ENCODE data around the gene OR10A4.
"Not testable (repeated sequence)": the region's sequence is repeated elsewhere in the genome, so short reads cannot be mapped to it uniquely, and the experiment has no call there.

Gene OR10A4

GRCh38 chr11:6862961-6863360 lies 13.5 kb upstream of the OR10A4 start, which contains the start of gene OR10A2:
Gene OR10A2, plus strand, starts transcription at chr11:6863057. Its CDS starts 6,698 bp downstream, at chr11:6869755.
- no peaks in the 10 kb centered on the region for H3K9me3 ChIP-seq (replicated peaks; ENCODE audit: low read length)
- H3K27me3 ChIP-seq (ENCODE audit: control insufficient read depth, insufficient read depth, low read length), result no peaks in the 10 kb centered on the region
- no peak within 1 kb of the TSS for H3K4me3 ChIP-seq (ENCODE audit: low read length)
- no peaks in the 10 kb centered on the region for H3K36me3 ChIP-seq (ENCODE audit: insufficient read depth, low read length)
- no peak within 1 kb of the TSS for H3K9ac ChIP-seq (ENCODE audit: low read depth, low read length)
- H3K4me1 ChIP-seq (ENCODE audit: control insufficient read depth, insufficient read depth, low read length), result no peaks in the 10 kb centered on the region
- H3K4me2 ChIP-seq (ENCODE audit: low read length), result no peak within 1 kb of the TSS

- no peaks in the 10 kb centered on the region for H3K27me3 ChIP-seq (ENCODE audit: control insufficient read depth, insufficient read depth, low read length)
- no peaks in the 10 kb centered on the region for H3K4me1 ChIP-seq (ENCODE audit: control insufficient read depth, insufficient read depth, low read length)
- no peak overlapping the region for H3K4me3 ChIP-seq (ENCODE audit: low read length)
- H3K36me3 ChIP-seq (ENCODE audit: insufficient read depth, low read length), result no peaks in the 10 kb centered on the region
- H3K4me2 ChIP-seq (ENCODE audit: low read length), result no peak overlapping the region
- no peak overlapping the region for H3K9ac ChIP-seq (ENCODE audit: low read depth, low read length)
- H3K9me3 ChIP-seq (replicated peaks; ENCODE audit: low read length), result no peaks in the 10 kb centered on the region
These were observed 12.0 kb upstream of the OR10A4 start for GRCh38 chr11:6864438-6864837.

DNA sequence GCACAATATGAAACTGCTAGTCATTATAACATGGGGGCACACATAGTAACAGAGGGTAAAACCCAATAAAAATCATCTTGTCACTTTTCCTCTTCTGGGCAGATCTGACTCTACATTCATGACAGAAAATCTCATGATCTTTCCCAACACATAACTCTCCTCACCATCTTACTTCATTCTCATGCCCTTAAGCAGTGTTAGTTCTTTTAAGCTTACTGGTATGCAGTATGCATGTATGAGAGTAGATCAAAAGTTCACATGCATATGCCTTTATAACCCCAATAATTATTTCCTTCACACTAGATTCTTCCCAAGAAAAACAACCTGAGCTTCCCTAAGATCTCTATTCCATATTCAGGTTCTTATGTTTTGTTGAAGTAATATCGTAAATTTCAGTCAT lies 5.1 kb upstream of the OR10A4 start:
- Histone ChIP-seq H3K27me3 (ENCODE audit: control insufficient read depth, insufficient read depth, low read length) (no peaks in the 10 kb centered on the region), H3K36me3 (ENCODE audit: insufficient read depth, low read length) (no peaks in the 10 kb centered on the region), H3K4me2 (ENCODE audit: low read length) (no peak overlapping the region), H3K9ac (ENCODE audit: low read depth, low read length) (no peak overlapping the region), H3K9me3 (replicated peaks; ENCODE audit: low read length) (no peaks in the 10 kb centered on the region), H3K4me3 (ENCODE audit: low read length) (no peak overlapping the region), H3K4me1 (ENCODE audit: control insufficient read depth, insufficient read depth, low read length) (no peaks in the 10 kb centered on the region)

DNA sequence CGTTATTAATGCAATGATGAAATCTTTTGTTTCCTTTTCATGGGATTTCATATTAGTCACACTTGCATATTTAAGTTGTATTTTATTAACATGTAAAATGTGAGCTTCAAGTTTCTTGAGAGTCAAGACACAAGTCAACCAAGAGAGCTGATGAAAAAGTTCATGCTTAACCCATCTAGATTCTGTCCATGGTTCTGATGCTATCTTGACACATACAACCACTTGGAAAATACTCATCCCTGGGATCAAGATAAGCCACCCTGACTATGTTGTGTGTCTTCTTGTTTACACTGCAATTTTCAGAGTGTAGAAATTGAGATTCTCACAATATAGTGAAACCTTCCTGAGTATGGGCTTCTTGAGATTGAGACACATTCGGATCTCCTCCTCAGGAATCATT lies 664 bp upstream of the OR10A4 start:
- H3K4me3 ChIP-seq (ENCODE audit: low read length), result no peak overlapping the region
- peaks cover 4% of the 10 kb centered on the region for H3K27me3 ChIP-seq (ENCODE audit: control insufficient read depth, insufficient read depth, low read length)
- H3K36me3 ChIP-seq (ENCODE audit: insufficient read depth, low read length), result no peaks in the 10 kb centered on the region
- H3K4me1 ChIP-seq (ENCODE audit: control insufficient read depth, insufficient read depth, low read length), result no peaks in the 10 kb centered on the region
- H3K9me3 ChIP-seq (replicated peaks; ENCODE audit: low read length), result no peaks in the 10 kb centered on the region
- no peak overlapping the region for H3K9ac ChIP-seq (ENCODE audit: low read depth, low read length)
- H3K4me2 ChIP-seq (ENCODE audit: low read length), result no peak overlapping the region

DNA sequence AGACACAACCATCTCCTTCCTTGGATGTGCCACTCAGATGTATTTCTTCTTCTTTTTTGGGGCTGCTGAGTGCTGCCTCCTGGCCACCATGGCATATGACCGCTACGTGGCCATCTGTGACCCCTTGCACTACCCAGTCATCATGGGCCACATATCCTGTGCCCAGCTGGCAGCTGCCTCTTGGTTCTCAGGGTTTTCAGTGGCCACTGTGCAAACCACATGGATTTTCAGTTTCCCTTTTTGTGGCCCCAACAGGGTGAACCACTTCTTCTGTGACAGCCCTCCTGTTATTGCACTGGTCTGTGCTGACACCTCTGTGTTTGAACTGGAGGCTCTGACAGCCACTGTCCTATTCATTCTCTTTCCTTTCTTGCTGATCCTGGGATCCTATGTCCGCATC lies 489 bp downstream of the OR10A4 start:
- H3K4me1 ChIP-seq (ENCODE audit: control insufficient read depth, insufficient read depth, low read length), result no peaks in the 10 kb centered on the region
- no peak overlapping the region for H3K9ac ChIP-seq (ENCODE audit: low read depth, low read length)
- H3K4me2 ChIP-seq (ENCODE audit: low read length), result no peak overlapping the region
- H3K36me3 ChIP-seq (ENCODE audit: insufficient read depth, low read length), result no peaks in the 10 kb centered on the region
- peaks cover 4% of the 10 kb centered on the region for H3K27me3 ChIP-seq (ENCODE audit: control insufficient read depth, insufficient read depth, low read length)
- H3K9me3 ChIP-seq (replicated peaks; ENCODE audit: low read length), result no peaks in the 10 kb centered on the region
- H3K4me3 ChIP-seq (ENCODE audit: low read length), result no peak overlapping the region

- Histone ChIP-seq H3K4me3 (ENCODE audit: low read length) (no peak overlapping the region), H3K36me3 (ENCODE audit: insufficient read depth, low read length) (no peaks in the 10 kb centered on the region), H3K27me3 (ENCODE audit: control insufficient read depth, insufficient read depth, low read length) (peaks cover 11% of the 10 kb centered on the region), H3K4me2 (ENCODE audit: low read length) (no peak overlapping the region), H3K9ac (ENCODE audit: low read depth, low read length) (no peak overlapping the region), H3K4me1 (ENCODE audit: control insufficient read depth, insufficient read depth, low read length) (no peaks in the 10 kb centered on the region), H3K9me3 (replicated peaks; ENCODE audit: low read length) (no peaks in the 10 kb centered on the region)
These were observed 6.3 kb downstream of the OR10A4 start for GRCh38 chr11:6882751-6883150.

DNA sequence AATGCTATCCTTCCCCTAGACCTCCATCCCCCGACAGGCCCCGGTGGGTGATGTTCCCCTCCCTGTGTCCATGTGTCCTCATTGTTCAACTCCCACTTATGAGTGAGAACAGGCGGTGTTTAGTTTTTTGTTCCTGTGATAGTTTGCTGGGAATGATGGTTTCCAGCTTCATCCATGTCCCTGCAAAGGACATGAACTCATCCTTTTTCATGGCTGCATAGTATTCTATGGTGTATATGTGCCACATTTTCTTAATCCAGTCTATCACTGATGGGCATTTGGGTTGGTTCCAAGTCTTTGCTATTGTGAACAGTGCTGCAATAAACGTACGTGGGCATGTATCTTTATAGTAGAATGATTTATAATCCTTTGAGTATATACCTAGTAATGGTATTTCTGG lies 11.3 kb downstream of the OR10A4 start:
- H3K4me3 ChIP-seq (ENCODE audit: low read length); H3K9ac ChIP-seq (ENCODE audit: low read depth, low read length); H3K27me3 ChIP-seq (ENCODE audit: control insufficient read depth, insufficient read depth, low read length); H3K4me2 ChIP-seq (ENCODE audit: low read length); H3K9me3 ChIP-seq (replicated peaks; ENCODE audit: low read length); H3K4me1 ChIP-seq (ENCODE audit: control insufficient read depth, insufficient read depth, low read length); H3K36me3 ChIP-seq (ENCODE audit: insufficient read depth, low read length): not testable (repeated sequence)

DNA sequence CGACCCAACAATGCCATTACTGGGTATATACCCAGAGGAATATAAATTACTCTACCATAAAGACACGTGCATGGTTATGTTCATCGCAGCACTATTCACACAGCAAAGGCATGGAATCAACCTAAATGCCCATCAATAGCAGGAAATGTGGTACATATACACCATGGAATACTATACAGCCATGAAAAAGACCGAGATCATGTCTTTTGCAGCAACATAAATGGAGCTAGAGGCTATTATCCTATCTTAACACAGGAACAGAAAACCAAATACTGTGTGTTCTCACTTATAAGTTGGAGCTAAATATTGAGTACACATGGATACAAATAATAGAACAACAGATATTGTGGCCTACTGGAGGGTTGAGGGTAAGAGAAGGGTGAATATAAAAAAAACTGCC lies 12.4 kb downstream of the OR10A4 start:
- Histone ChIP-seq H3K36me3 (ENCODE audit: insufficient read depth, low read length) (no peaks in the 10 kb centered on the region), H3K27me3 (ENCODE audit: control insufficient read depth, insufficient read depth, low read length) (no peaks in the 10 kb centered on the region), H3K9me3 (replicated peaks; ENCODE audit: low read length) (no peaks in the 10 kb centered on the region), H3K4me2 (ENCODE audit: low read length) (no peak overlapping the region), H3K4me1 (ENCODE audit: control insufficient read depth, insufficient read depth, low read length) (no peaks in the 10 kb centered on the region), H3K4me3 (ENCODE audit: low read length) (no peak overlapping the region), H3K9ac (ENCODE audit: low read depth, low read length) (no peak overlapping the region)

GRCh38 chr11:6889835-6890234 lies 13.4 kb downstream of the OR10A4 start:
- no peaks in the 10 kb centered on the region for H3K36me3 ChIP-seq (ENCODE audit: insufficient read depth, low read length)

GRCh38 chr11:6892400-6892799 lies 16.0 kb downstream of the OR10A4 start, which contains the start of gene OR2D2:
Gene OR2D2, minus strand, starts transcription at chr11:6892500. Its CDS starts 0 bp downstream, at chr11:6892500.
- Histone ChIP-seq H3K4me3 (ENCODE audit: low read length) (no peak within 1 kb of the TSS), H3K9me3 (replicated peaks; ENCODE audit: low read length) (no peaks in the 10 kb centered on the region), H3K9ac (ENCODE audit: low read depth, low read length) (no peak within 1 kb of the TSS), H3K27me3 (ENCODE audit: control insufficient read depth, insufficient read depth, low read length) (no peaks in the 10 kb centered on the region), H3K4me2 (ENCODE audit: low read length) (no peak within 1 kb of the TSS), H3K36me3 (ENCODE audit: insufficient read depth, low read length) (no peaks in the 10 kb centered on the region), H3K4me1 (ENCODE audit: control insufficient read depth, insufficient read depth, low read length) (no peaks in the 10 kb centered on the region)

More at GRCh38 chr11:6889835-6890234, 13.4 kb downstream of the OR10A4 start:
- H3K27me3 ChIP-seq (ENCODE audit: control insufficient read depth, insufficient read depth, low read length), result no peaks in the 10 kb centered on the region
- no peaks in the 10 kb centered on the region for H3K4me1 ChIP-seq (ENCODE audit: control insufficient read depth, insufficient read depth, low read length)
- H3K4me3 ChIP-seq (ENCODE audit: low read length), result no peak overlapping the region
- no peak overlapping the region for H3K4me2 ChIP-seq (ENCODE audit: low read length)
- H3K9me3 ChIP-seq (replicated peaks; ENCODE audit: low read length), result no peaks in the 10 kb centered on the region
- H3K9ac ChIP-seq (ENCODE audit: low read depth, low read length), result no peak overlapping the region

GRCh38 chr11:6894097-6894496 lies 17.7 kb downstream of the OR10A4 start:
- H3K9ac ChIP-seq (ENCODE audit: low read depth, low read length), result no peak overlapping the region
- no peaks in the 10 kb centered on the region for H3K27me3 ChIP-seq (ENCODE audit: control insufficient read depth, insufficient read depth, low read length)
- H3K4me3 ChIP-seq (ENCODE audit: low read length), result no peak overlapping the region
- no peak overlapping the region for H3K4me2 ChIP-seq (ENCODE audit: low read length)
- H3K36me3 ChIP-seq (ENCODE audit: insufficient read depth, low read length), result no peaks in the 10 kb centered on the region
- no peaks in the 10 kb centered on the region for H3K4me1 ChIP-seq (ENCODE audit: control insufficient read depth, insufficient read depth, low read length)
- H3K9me3 ChIP-seq (replicated peaks; ENCODE audit: low read length), result no peaks in the 10 kb centered on the region

GRCh38 chr11:6895010-6895409 lies 18.6 kb downstream of the OR10A4 start:
- Histone ChIP-seq H3K4me1 (ENCODE audit: control insufficient read depth, insufficient read depth, low read length) (no peaks in the 10 kb centered on the region), H3K4me2 (ENCODE audit: low read length) (no peak overlapping the region), H3K36me3 (ENCODE audit: insufficient read depth, low read length) (no peaks in the 10 kb centered on the region), H3K9me3 (replicated peaks; ENCODE audit: low read length) (no peaks in the 10 kb centered on the region), H3K27me3 (ENCODE audit: control insufficient read depth, insufficient read depth, low read length) (no peaks in the 10 kb centered on the region), H3K9ac (ENCODE audit: low read depth, low read length) (no peak overlapping the region), H3K4me3 (ENCODE audit: low read length) (no peak overlapping the region)

All from skeletal muscle satellite cell (primary cell).